CD8-positive, alpha-beta memory T cell (primary cell): ENCODE results near the gene PWWP2B. TPM values are rescaled to one million over a fixed set of nuclear protein-coding genes. Genes with fewer than 3 reads are reported as not detected.

ENCODE experiments used
- CTCF ChIA-PET: fragments of 350-600 bp; sonication (Branson Sonifier 250); formaldehyde crosslinking; loops from one replicate; lab custom pipeline; 2021; ENCODE audit warnings: antibody characterized with exemption; lab: Charles Lee
- POLR2A ChIA-PET: fragments of 350-600 bp; sonication (Branson Sonifier 250); formaldehyde crosslinking; loops from one replicate; lab custom pipeline; 2021; ENCODE audit warnings: antibody characterized with exemption; lab: Charles Lee
- DNase-seq, 5 donors: peaks; one replicate each; pipeline versions ENCODE4 v3.0.0 to v3.0.0-alpha.2; 2020 to 2022; ENCODE audit warnings: mixed read lengths in 1 of 5
- H3K27ac ChIP-seq: one replicate; pipeline ENCODE4 v1.7.0; 2013; ENCODE audit warnings: low read depth, mild to moderate bottlenecking, low read length, moderate library complexity
- H3K27me3 ChIP-seq: 2 replicates; pipeline ENCODE4 v1.7.0; 2013; ENCODE audit warnings: low read length, mild to moderate bottlenecking; ENCODE audit not compliant: insufficient read depth, poor library complexity, severe bottlenecking
- H3K36me3 ChIP-seq: 2 replicates; pipeline ENCODE4 v1.7.0; 2013; ENCODE audit warnings: mild to moderate bottlenecking, low read length, moderate library complexity; ENCODE audit not compliant: insufficient read depth
- H3K4me1 ChIP-seq: 2 replicates; pipeline ENCODE4 v1.7.0; 2013; ENCODE audit warnings: mild to moderate bottlenecking, low read length, moderate library complexity; ENCODE audit not compliant: insufficient read depth
- H3K4me3 ChIP-seq: 2 replicates; pipeline ENCODE4 v1.7.0; 2013; ENCODE audit warnings: mild to moderate bottlenecking, low read length
- H3K9me3 ChIP-seq: 2 replicates; pipeline ENCODE4 v1.7.0; 2013; ENCODE audit warnings: mild to moderate bottlenecking, low read length
- H3K27ac Mint-ChIP-seq, 8 donors: one replicate each; pipeline ENCODE4 v1.8.0; 2020 to 2021; ENCODE audit warnings: mixed read lengths in 8 of 8, mild to moderate bottlenecking in 6 of 8, inconsistent platforms in 3 of 8, moderate library complexity in 3 of 8
- H3K27me3 Mint-ChIP-seq, 2 donors: one replicate each; pipeline ENCODE4 v1.8.0; 2020 to 2021; ENCODE audit warnings: mixed read lengths in 2 of 2, mild to moderate bottlenecking in 1 of 2, moderate library complexity in 1 of 2
- H3K36me3 Mint-ChIP-seq, 3 donors: one replicate each; pipeline ENCODE4 v1.8.0; 2020 to 2021; ENCODE audit warnings: mixed read lengths in 3 of 3, inconsistent platforms in 1 of 3, mild to moderate bottlenecking in 1 of 3
- H3K4me1 Mint-ChIP-seq, 3 donors: one replicate each; pipeline ENCODE4 v1.8.0; 2020 to 2021; ENCODE audit warnings: mixed read lengths in 3 of 3, inconsistent platforms in 1 of 3, mild to moderate bottlenecking in 1 of 3
- H3K4me3 Mint-ChIP-seq, 7 donors: one replicate each; pipeline ENCODE4 v1.8.0; 2020 to 2021; ENCODE audit warnings: mixed read lengths in 7 of 7, mild to moderate bottlenecking in 6 of 7, moderate library complexity in 4 of 7, inconsistent platforms in 2 of 7
- H3K9me3 Mint-ChIP-seq, 5 donors: one replicate each; pipeline ENCODE4 v1.8.0; 2020 to 2022; ENCODE audit warnings: mixed read lengths in 5 of 5, mild to moderate bottlenecking in 3 of 5, moderate library complexity in 2 of 5, inconsistent platforms in 1 of 5
- polyA plus RNA-seq: library from polyadenylated mRNA; unstranded; fragments of 300-500 nt; fragmentation: Illumina TruSeq; gene quantifications from one replicate; pipeline ENCODE4 v1.2.3, GENCODE V29; 2021
- total RNA-seq, 2 experiments: library from RNA; stranded (reverse); gene quantifications; one replicate each; pipeline ENCODE4 v1.2.3, GENCODE V29; 2021

Gene PWWP2B
- total and polyA plus RNA-seq, 3 experiments from 2014 or later = 3.1 to 4.4 (median 3.7) TPM

DNA sequence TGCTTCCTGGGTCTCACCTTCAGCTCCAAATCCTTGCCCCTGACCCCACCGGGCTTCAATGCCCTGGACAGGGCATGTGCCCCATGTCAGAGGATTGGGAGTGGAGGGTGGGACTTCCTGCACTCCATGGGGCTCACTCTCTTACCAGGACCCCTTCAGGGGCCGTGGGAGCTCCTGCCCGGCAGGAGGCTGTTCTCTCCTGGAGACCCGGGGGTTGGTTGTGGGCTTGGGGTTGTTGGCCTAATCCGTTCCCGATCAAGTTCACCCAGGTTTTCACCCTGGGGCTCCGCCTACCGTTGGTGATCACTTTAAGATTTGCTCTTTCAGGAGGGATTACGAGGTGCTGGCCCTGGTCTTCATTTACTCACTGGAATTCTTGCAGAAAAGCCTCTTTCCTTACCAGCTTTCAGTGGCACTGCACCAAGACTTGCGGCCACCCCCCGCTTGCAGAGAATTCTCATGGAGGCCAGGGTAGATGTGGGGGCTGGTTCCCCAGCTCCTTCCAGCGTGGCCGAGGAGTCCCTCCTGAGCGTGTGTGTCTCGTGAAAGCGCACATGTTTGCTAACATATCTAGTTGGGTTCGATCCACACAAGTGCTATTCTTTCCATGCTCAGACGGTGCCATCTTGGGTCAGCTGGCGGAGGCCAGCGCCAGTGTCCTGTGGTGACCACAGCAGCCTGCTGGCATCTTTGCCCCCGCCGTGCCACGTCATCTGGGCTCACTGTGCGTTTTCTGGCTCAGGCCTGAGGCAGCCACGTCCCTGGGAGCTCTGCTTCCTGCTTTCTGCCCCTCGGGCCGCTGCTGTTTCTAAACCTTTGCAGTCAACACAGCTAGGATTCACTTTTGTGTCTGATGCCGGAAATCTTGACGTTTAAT, 15.6 kb downstream of the PWWP2B start:
- POLR2A ChIA-PET = no interaction called here
- peak overlapping the region in 1 of 8 donors; percentile 9 for H3K27ac Mint-ChIP-seq
- H3K9me3 ChIP-seq = no peaks in the 10 kb centered on the region
- no peak overlapping the region for H3K4me3 ChIP-seq
- H3K27ac ChIP-seq = no peak overlapping the region
- H3K36me3 ChIP-seq = no peaks in the 10 kb centered on the region
- peaks cover 6% of the 10 kb centered on the region for H3K4me1 ChIP-seq
- CTCF ChIA-PET = interaction anchor here (1.4 kb wide), 1 partner anchor 41 kb away, joined by 3 read pairs; no protein-coding TSS in a partner anchor
- no peaks in the 10 kb centered on the region for H3K27me3 Mint-ChIP-seq
- H3K4me1 Mint-ChIP-seq = peaks cover 12 to 27% (median 15%) of the 10 kb centered on the region in 3 donors
- peaks cover 0 to 19% (median 0%) of the 10 kb centered on the region in 3 donors for H3K36me3 Mint-ChIP-seq
- H3K4me3 Mint-ChIP-seq = no peak overlapping the region
- no peaks in the 10 kb centered on the region for H3K9me3 Mint-ChIP-seq
- DNase-seq = no peak
- H3K27me3 ChIP-seq = no peaks in the 10 kb centered on the region

DNA sequence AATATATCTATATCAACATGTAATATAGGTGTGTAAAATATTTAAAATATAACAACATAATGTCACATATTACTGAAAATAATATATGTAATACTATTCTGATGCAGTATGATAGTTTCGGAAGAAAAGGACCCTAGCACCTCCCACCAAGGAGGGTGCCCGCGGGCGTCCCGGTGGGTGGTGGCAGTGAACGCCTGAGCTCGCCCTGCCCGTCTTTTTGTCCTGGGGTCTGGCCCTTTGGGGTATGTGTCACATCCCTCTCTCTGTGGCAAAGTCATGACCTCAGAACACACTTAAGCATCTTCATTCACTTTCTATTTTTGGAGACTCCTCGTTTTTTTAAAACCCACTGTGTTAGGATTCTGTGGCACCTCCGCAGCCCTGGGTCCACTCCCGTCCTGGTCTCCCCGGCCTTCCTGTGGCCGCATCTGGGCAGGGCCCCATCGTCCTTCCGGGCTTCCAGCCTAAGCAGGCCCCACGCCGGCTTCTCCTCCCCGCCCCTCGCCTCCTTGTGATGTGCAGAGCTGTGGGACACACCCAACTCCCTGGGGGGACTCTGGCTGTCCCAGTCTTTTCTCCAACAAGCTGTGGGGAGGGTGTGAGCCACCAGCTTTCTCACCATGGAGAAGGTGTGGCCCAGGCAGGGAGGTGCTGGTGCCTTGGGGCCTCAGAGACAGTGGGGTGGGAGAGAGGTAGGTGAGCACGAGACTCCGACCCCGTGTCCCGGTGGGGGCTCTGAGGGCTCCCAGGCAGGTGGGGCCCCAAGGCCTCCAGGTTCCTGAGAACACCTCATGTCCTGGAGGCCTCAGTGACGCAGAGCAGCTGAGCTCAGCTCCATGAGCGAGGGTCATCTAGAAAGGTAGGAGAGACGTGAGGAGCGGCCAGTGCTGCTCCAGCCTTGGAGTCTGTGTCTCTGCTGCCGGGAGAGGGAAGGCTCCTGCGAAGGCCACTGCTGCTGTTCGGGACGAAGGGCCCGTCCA, 16.5 kb downstream of the PWWP2B start:
- H3K36me3 Mint-ChIP-seq = peaks cover 0 to 16% (median 0%) of the 10 kb centered on the region in 3 donors
- H3K9me3 Mint-ChIP-seq = no peaks in the 10 kb centered on the region
- H3K27me3 Mint-ChIP-seq = no peaks in the 10 kb centered on the region
- H3K4me3 Mint-ChIP-seq = no peak overlapping the region
- no peak overlapping the region for H3K27ac ChIP-seq
- no peaks in the 10 kb centered on the region for H3K36me3 ChIP-seq
- H3K27ac Mint-ChIP-seq = peak overlapping the region in 2 of 8 donors; percentile 29 to 92
- H3K4me3 ChIP-seq = no peak overlapping the region
- no peaks in the 10 kb centered on the region for H3K4me1 ChIP-seq
- DNase-seq = no peak
- POLR2A ChIA-PET = no interaction called here
- CTCF ChIA-PET = interaction anchor here (1.4 to 1.7 kb wide), 2 partner anchors 30 to 40 kb away, joined by 3 to 4 read pairs; no protein-coding TSS in a partner anchor
- peaks cover 10 to 21% (median 12%) of the 10 kb centered on the region in 3 donors for H3K4me1 Mint-ChIP-seq
- no peaks in the 10 kb centered on the region for H3K9me3 ChIP-seq
- no peaks in the 10 kb centered on the region for H3K27me3 ChIP-seq

DNA sequence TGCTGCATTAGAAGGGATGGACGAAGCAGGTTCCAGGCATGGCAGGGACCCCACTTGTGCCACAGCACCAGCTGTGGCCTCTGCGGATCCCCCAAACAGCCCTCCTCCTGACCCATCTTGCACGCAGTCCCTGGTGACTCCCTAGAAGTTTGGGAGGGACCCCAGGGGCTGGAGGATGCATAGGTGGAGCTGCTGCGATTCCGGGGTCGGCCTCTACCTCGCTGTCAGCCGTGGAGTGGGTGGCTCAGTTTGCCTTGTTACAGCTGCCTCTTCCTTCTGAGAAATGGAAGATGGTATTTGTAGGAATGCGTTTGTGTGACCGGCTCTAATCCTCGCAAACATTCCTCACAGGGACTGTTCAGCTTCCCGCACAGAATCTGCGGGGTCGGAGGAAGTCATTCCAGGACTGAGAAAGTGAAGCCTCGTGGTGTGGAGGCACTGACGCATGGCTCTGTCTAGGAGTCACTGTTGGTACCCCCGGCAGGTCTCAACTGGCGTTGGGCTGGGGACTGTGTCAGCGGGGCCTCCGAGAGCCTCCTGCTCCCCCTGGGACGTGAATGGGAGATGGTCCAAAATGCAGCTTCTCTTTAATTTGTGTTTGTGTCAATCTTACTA, 17.5 kb downstream of the PWWP2B start:
- DNase-seq = no peak
- Mint-ChIP-seq H3K27ac (peak overlapping the region in 3 of 8 donors; percentile 11 to 88 (median 82)), H3K4me3 (no peak overlapping the region), H3K27me3 (no peaks in the 10 kb centered on the region), H3K36me3 (peaks cover 0 to 16% (median 0%) of the 10 kb centered on the region in 3 donors), H3K9me3 (no peaks in the 10 kb centered on the region), H3K4me1 (peaks cover 11 to 26% (median 12%) of the 10 kb centered on the region in 3 donors)
- Histone ChIP-seq H3K4me3 (no peak overlapping the region), H3K4me1 (no peaks in the 10 kb centered on the region), H3K36me3 (no peaks in the 10 kb centered on the region), H3K27ac (no peak overlapping the region), H3K9me3 (no peaks in the 10 kb centered on the region), H3K27me3 (no peaks in the 10 kb centered on the region)
- POLR2A ChIA-PET = no interaction called here
- CTCF ChIA-PET = interaction anchor here (1.7 kb wide), 1 partner anchor 29 kb away, joined by 4 read pairs; no protein-coding TSS in a partner anchor

DNA sequence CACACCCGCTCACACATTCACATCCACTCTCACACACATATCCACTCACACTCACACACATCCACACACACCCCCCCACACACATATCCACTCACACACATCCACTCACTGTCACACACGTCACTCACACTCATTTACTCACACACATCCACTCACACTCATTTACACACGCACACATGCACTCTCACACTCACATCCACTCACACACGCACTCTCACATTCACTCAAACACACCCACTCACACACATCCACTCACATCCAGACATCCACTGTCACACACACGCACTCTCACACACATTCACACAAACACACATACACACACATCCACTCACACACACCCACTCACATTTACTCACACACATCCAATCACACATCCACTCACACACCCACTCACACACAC, 18.3 kb downstream of the PWWP2B start:
- CTCF ChIA-PET = interaction anchor here (1.7 kb wide), 1 partner anchor 28 kb away, joined by 4 read pairs; no protein-coding TSS in a partner anchor
- Mint-ChIP-seq H3K27ac (peak overlapping the region in 3 of 8 donors; percentile 66 to 82 (median 75)), H3K4me1 (peaks cover 6 to 28% (median 8%) of the 10 kb centered on the region in 3 donors)

DNA sequence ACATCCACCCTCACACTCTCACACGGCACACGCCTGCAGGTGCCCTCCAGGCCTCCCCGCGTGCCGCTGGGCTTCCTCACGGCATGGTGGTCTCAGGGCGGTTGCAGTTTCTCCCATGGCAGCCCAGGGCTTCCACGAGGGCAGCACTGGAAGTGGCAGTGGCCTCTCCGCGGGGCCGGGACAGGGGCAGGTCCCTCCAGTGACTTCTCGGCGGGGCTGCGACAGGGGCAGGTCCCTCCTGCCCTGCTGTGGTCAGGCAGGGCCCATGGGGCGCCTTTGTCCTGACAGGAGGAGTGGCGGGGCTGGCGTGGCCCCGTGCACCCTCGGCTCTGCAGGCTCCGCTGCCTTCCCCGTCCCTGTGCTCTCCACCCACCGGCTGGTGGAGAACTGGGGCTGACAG, 19.0 kb downstream of the PWWP2B start:
- no peaks in the 10 kb centered on the region for H3K27me3 Mint-ChIP-seq
- no peak overlapping the region for H3K4me3 ChIP-seq
- H3K27me3 ChIP-seq = no peaks in the 10 kb centered on the region
- no peaks in the 10 kb centered on the region for H3K9me3 Mint-ChIP-seq
- no peak for DNase-seq
- H3K27ac ChIP-seq = no peak overlapping the region
- ChIA-PET POLR2A (no interaction called here), CTCF (no interaction called here)
- peaks cover 0 to 16% (median 0%) of the 10 kb centered on the region in 3 donors for H3K36me3 Mint-ChIP-seq
- no peaks in the 10 kb centered on the region for H3K9me3 ChIP-seq
- H3K4me1 ChIP-seq = peaks cover 10% of the 10 kb centered on the region
- peak overlapping the region in 1 of 8 donors; percentile 82 for H3K27ac Mint-ChIP-seq
- peaks cover 5 to 35% (median 9%) of the 10 kb centered on the region in 3 donors for H3K4me1 Mint-ChIP-seq
- no peak overlapping the region for H3K4me3 Mint-ChIP-seq
- H3K36me3 ChIP-seq = no peaks in the 10 kb centered on the region

More for the DNA sequence above, 18.3 kb downstream of the PWWP2B start:
- POLR2A ChIA-PET = no interaction called here
- Histone ChIP-seq H3K4me3 (no peak overlapping the region), H3K36me3 (no peaks in the 10 kb centered on the region), H3K27me3 (no peaks in the 10 kb centered on the region), H3K27ac (no peak overlapping the region), H3K4me1 (peaks cover 3% of the 10 kb centered on the region), H3K9me3 (no peaks in the 10 kb centered on the region)
- no peak overlapping the region for H3K4me3 Mint-ChIP-seq
- H3K9me3 Mint-ChIP-seq = no peaks in the 10 kb centered on the region
- H3K36me3 Mint-ChIP-seq = peaks cover 0 to 16% (median 0%) of the 10 kb centered on the region in 3 donors
- no peaks in the 10 kb centered on the region for H3K27me3 Mint-ChIP-seq
- DNase-seq = no peak

DNA sequence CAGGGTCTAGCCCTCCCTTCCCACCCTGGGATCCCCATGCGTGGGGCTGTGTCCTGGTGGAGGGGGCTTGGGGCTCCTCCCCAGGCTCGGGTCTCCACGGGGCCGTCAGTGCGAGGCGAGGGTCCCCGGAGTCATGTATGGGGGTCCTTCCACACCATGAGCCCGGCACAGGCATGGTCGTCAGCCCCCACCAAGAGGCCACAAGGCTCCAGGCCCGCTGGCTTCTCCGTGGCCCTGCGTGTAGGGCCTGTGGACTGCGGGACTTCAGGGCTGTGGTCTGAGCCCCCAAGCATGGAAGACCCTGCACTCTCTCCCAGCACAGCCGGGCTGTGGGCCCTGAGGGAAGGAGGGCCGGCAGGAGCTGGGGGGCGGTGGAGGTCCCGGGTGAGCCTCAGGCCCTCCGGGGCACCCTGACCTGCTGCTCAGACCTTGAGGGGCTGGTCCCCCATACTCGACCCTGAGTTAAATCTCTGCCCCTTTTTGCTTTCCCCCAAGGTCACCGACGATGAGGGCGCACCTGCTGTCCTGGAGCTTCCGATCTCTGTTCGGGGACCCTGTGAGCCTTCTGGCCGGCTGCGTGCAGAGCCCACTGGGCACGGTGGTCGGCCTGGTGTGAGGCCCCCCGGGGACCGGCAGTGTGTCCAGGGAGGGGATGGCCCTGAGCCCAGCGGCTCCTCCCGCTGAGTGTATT, 19.7 kb downstream of the PWWP2B start:
- Mint-ChIP-seq H3K27ac (no peak overlapping the region), H3K36me3 (peaks cover 0 to 16% (median 0%) of the 10 kb centered on the region in 3 donors), H3K27me3 (no peaks in the 10 kb centered on the region), H3K4me1 (peaks cover 5 to 38% (median 9%) of the 10 kb centered on the region in 3 donors), H3K9me3 (no peaks in the 10 kb centered on the region), H3K4me3 (no peak overlapping the region)
- H3K4me3 ChIP-seq = no peak overlapping the region
- H3K27ac ChIP-seq = no peak overlapping the region
- no peak for DNase-seq
- H3K4me1 ChIP-seq = peaks cover 18% of the 10 kb centered on the region
- H3K36me3 ChIP-seq = no peaks in the 10 kb centered on the region
- POLR2A ChIA-PET = no interaction called here
- H3K27me3 ChIP-seq = no peaks in the 10 kb centered on the region
- no peaks in the 10 kb centered on the region for H3K9me3 ChIP-seq
- CTCF ChIA-PET = no interaction called here

DNA sequence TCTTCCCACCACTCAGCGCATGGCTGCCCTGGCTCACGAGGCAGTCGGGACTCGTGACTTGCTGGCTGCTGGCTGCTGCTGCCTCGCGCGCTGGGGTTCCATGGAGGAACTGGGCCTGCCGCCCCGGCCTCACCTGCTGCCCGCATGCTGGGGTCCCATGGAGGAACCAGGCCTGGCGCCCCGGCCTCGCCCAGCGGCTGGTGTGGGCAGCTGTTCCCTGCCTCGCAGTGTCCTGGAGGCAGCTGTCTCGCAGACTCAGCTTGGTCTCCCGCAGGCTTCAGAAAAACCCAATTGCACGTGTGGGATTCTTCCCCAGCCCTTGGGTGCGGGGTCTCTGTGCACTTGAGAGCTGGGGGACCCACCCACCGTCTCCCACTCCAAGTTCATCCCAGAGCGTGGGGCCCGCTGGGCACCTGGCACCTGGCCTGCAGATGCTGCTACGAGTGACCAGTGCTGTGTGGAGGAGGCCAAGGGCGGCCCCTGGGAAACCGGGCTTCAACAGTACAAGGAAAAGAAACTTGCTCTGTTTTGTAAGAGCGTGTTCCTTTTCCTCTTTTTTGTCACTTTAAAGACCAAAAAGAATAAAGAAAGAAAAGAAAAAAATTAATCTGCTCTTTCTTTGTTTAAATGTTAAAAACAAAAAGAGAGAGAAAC, 20.4 kb downstream of the PWWP2B start:
- DNase-seq = no peak
- Mint-ChIP-seq H3K4me3 (no peak overlapping the region), H3K4me1 (peaks cover 5 to 41% (median 10%) of the 10 kb centered on the region in 3 donors), H3K9me3 (no peaks in the 10 kb centered on the region), H3K27me3 (no peaks in the 10 kb centered on the region), H3K36me3 (peaks cover 0 to 16% (median 0%) of the 10 kb centered on the region in 3 donors), H3K27ac (peak overlapping the region in 1 of 8 donors; percentile 50)
- Histone ChIP-seq H3K36me3 (no peaks in the 10 kb centered on the region), H3K4me3 (no peak overlapping the region), H3K4me1 (peaks cover 25% of the 10 kb centered on the region), H3K9me3 (no peaks in the 10 kb centered on the region), H3K27me3 (no peaks in the 10 kb centered on the region), H3K27ac (no peak overlapping the region)
- CTCF ChIA-PET = no interaction called here
- POLR2A ChIA-PET = no interaction called here
